ENCODE data around the gene PPFIA3. TPM values are rescaled to one million over a fixed set of nuclear protein-coding genes. Genes with fewer than 3 reads are reported as not detected.

Gene PPFIA3
- total RNA-seq, 2 donors from 2014 or later = 21.8 to 24.2 TPM

DNA sequence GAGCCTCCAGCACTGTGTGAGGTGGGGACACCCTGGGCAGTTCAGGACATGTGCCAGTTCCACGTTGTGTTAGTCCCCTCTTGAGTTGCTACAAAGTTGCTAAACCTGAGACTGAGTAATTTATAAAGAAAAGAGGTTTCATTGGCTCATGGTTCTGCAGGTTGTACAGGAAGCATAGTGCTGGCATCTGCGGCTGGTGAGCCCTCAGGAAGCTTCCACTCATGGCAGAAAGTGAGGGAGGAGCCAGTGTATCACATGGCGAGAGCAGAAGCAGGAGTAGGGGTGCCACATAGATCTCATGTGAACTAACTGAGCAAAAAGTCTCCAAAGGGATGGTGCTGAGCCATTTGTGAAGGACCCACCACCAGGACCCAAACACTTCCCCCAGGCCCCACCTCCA lies 71.4 kb downstream of the PPFIA3 start:
- ATAC-seq = no peak
- intact Hi-C loops (cut with DNase I, micrococcal nuclease) = loop anchor here in 1 of 2 donors (10.0 kb wide), 1 partner anchor 96 kb away; no protein-coding TSS in a partner anchor

DNA sequence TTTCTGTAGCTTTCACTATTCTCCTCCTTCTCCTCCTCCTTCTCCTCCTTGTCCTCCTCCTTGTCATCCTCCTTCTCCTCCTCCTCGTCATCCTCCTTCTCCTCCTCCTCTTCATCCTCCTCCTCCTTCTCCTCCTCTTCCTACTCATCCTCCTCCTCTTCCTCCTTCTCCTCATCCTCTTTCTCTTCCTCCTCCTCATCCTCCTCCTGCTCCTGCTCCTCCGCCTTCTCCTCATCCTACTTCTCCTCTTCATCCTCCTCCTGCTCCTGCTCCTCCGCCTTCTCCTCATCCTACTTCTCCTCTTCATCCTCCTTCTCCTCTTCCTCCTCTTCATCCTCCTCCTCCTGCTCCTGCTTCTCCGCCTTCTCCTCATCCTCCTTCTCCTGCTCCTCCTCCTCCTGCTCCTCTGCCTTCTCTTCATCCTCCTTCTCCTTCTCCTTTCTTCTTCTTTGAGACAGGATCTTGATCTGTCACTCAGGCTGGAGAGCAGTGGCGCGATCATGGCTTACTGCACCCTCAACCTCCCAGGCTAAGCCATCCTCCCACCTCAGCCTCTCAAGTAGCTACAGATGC lies 74.6 kb downstream of the PPFIA3 start:
- intact Hi-C loops (cut with DNase I, micrococcal nuclease) = loop anchor here in 1 of 2 donors (10.0 kb wide), 1 partner anchor 99 kb away; no protein-coding TSS in a partner anchor
- DNase-seq (no peak), ATAC-seq (no peak)

More for the DNA sequence above, 71.4 kb downstream of the PPFIA3 start:
- DNase-seq = no peak

DNA sequence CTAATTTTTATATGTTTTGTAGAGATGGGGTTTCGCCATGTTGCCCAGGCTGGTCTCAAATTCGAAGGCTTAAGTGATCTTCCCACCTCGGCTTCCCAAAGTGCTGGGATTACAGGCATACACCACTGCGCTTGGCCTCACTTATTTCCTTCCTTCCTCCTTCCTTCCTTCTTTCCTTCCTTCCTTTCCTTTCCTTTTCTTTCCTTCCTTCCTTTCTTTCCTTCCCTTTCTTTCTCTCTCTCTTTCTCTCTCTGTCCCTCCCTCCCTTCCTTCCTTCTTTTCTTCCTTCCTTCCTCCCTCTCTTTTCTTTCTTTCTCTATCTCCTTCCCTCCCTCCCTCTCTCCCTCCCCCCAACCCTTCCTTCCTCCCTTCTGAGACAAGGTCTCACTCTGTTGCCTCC lies 75.1 kb downstream of the PPFIA3 start:
- ATAC-seq = no peak
- intact Hi-C loops (cut with DNase I, micrococcal nuclease) = loop anchor here in 1 of 2 donors (10.0 kb wide), 1 partner anchor 100 kb away; no protein-coding TSS in a partner anchor
- no peak for DNase-seq

DNA sequence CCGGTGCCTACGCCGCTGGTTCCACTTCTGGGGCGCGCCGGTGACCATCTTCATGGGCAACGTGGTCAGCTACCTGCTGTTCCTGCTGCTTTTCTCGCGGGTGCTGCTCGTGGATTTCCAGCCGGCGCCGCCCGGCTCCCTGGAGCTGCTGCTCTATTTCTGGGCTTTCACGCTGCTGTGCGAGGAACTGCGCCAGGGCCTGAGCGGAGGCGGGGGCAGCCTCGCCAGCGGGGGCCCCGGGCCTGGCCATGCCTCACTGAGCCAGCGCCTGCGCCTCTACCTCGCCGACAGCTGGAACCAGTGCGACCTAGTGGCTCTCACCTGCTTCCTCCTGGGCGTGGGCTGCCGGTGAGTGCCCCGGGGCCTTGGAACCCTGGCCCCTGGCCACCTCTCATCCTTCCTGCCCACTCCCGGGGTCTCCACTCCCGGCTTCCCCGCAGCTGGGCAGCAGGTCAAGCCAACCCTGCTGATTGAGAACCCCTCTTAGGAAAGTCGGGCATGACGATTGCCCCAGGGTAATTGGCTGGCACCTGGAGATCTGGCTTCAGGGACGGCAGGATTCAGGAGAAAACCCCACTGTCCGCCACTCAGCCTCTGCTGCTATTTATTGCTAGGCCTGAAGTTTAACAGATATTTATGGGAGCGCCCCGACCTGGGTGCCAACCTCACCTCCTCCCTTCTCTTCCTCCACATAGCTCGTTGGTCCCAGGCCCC lies 77.3 kb downstream of the PPFIA3 start:
- ATAC-seq = peak; percentile 54
- intact Hi-C loops (cut with DNase I, micrococcal nuclease) = loop anchor here in 1 of 2 donors (10.0 kb wide), 1 partner anchor 102 kb away; no protein-coding TSS in a partner anchor
- peak; percentile 65 to 68 for DNase-seq

DNA sequence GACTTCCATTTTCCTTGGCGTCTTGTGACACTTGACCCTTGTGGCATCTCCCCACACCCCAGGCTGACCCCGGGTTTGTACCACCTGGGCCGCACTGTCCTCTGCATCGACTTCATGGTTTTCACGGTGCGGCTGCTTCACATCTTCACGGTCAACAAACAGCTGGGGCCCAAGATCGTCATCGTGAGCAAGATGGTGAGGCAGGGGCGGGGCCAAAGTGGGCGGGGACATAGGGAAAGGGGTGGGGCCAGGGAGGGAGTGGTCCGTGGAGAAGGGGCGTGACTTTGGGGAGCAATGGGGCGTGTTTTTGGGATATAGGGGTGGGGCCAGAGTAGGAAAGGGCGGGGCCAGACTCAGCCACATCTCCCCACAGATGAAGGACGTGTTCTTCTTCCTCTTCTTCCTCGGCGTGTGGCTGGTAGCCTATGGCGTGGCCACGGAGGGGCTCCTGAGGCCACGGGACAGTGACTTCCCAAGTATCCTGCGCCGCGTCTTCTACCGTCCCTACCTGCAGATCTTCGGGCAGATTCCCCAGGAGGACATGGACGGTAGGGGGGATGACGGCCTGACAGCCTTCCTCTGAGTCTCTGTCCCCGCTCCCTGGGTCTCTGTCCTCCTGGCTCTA lies 81.0 kb downstream of the PPFIA3 start:
- DNase-seq (peak; percentile 47 to 73), ATAC-seq (peak; percentile 54)
- intact Hi-C loops (cut with DNase I, micrococcal nuclease) = loop anchor here in 1 of 2 donors (10.0 kb wide), 1 partner anchor 96 kb away; no protein-coding TSS in a partner anchor

Other genes with a start within 250 kb of the PPFIA3 start
- 10 to 100 TPM; 39.4 to 40.4 TPM for gene PPP1R15A, start 247.1 kb upstream of the PPFIA3 start, total RNA-seq
- not detected for gene TULP2, start 220.8 kb upstream of the PPFIA3 start, total RNA-seq
- gene NUCB1, start 219.2 kb upstream of the PPFIA3 start, total RNA-seq = 100 to 1,000 TPM; 207 to 210 TPM
- under 1 TPM in 1 of 2 donors, not detected in 1; 0.56 TPM for gene DHDH, start 185.8 kb upstream of the PPFIA3 start, total RNA-seq
- 100 to 1,000 TPM; 128 to 174 TPM for gene BAX, start 164.7 kb upstream of the PPFIA3 start, total RNA-seq
- 1,000 to 10,000 TPM in 1 of 2 donors, 100 to 1,000 TPM in 1; 931 to 1,901 TPM for gene FTL, start 154.2 kb upstream of the PPFIA3 start, total RNA-seq
- 10 to 100 TPM; 41.4 to 48.6 TPM for gene GYS1, start 126.2 kb upstream of the PPFIA3 start, total RNA-seq
- gene RUVBL2, start 125.7 kb upstream of the PPFIA3 start, total RNA-seq = 10 to 100 TPM; 47.9 to 56.7 TPM
- not detected for gene LHB, start 102.5 kb upstream of the PPFIA3 start, total RNA-seq
- gene CGB3, start 95.2 kb upstream of the PPFIA3 start, total RNA-seq = not detected
- gene CGB2, start 87.7 kb upstream of the PPFIA3 start, total RNA-seq = not detected
- gene CGB1, start 82.6 kb upstream of the PPFIA3 start, total RNA-seq = not detected
- not detected for gene CGB5, start 75.7 kb upstream of the PPFIA3 start, total RNA-seq
- gene CGB8, start 70.4 kb upstream of the PPFIA3 start, total RNA-seq = not detected
- not detected for gene CGB7, start 61.8 kb upstream of the PPFIA3 start, total RNA-seq
- not detected for gene NTF4, start 54.7 kb upstream of the PPFIA3 start, total RNA-seq
- gene KCNA7, start 46.8 kb upstream of the PPFIA3 start, total RNA-seq = not detected
- 100 to 1,000 TPM; 138 to 143 TPM for gene SNRNP70, start 34.1 kb upstream of the PPFIA3 start, total RNA-seq
- 10 to 100 TPM in 1 of 2 donors, 1 to 10 TPM in 1; 8.8 to 11.4 TPM for gene LIN7B, start 5.2 kb upstream of the PPFIA3 start, total RNA-seq
- 1 to 10 TPM; 1.8 to 2.0 TPM for gene C19orf73, start 401 bp upstream of the PPFIA3 start, total RNA-seq
- gene HRC, start 35.9 kb downstream of the PPFIA3 start, total RNA-seq = 1 to 10 TPM; 1.2 to 1.3 TPM
- 100 to 1,000 TPM; 244 to 291 TPM for gene TRPM4, start 38.2 kb downstream of the PPFIA3 start, total RNA-seq
- gene SLC6A16, start 205.6 kb downstream of the PPFIA3 start, total RNA-seq = under 1 TPM; 0.43 to 0.50 TPM
- gene CD37, start 215.9 kb downstream of the PPFIA3 start, total RNA-seq = 1 to 10 TPM; 5.6 to 9.6 TPM
- gene TEAD2, start 242.9 kb downstream of the PPFIA3 start, total RNA-seq = 10 to 100 TPM; 11.8 to 18.0 TPM
- not detected for gene DKKL1, start 244.3 kb downstream of the PPFIA3 start, total RNA-seq

Measured in left colon (tissue), 2 donors.